HepG2 (cell line): ENCODE measurements around the gene SAPCD1. TPM values are rescaled to one million over a fixed set of nuclear protein-coding genes. Genes with fewer than 3 reads are reported as not detected.
A peak's percentile ranks its signal among the peaks of the same experiment; 100 is the strongest.

Experiments used
- AGO1 ChIP-seq: fragments of 200-400 bp; formaldehyde crosslinking; IDR thresholded peaks from 2 replicates; pipeline ENCODE4 v1.6.1; 2017; ENCODE audit warnings: mild to moderate bottlenecking, low read depth, low read length, moderate library complexity; ENCODE audit not compliant: poor library complexity, severe bottlenecking
- AKAP8 ChIP-seq: sonication (generic); formaldehyde crosslinking; IDR thresholded peaks from 2 replicates; pipeline ENCODE4 v1.5.1; 2020; ENCODE audit warnings: mild to moderate bottlenecking, missing genetic modification reagents
- ATAD3A ChIP-seq: sonication (generic); formaldehyde crosslinking; IDR thresholded peaks from 2 replicates; pipeline ENCODE4 v1.4.0; 2020; ENCODE audit warnings: missing genetic modification reagents
- DPF2 ChIP-seq: sonication (generic); formaldehyde crosslinking; IDR thresholded peaks from 2 replicates; pipeline ENCODE4 v1.4.0; 2020; ENCODE audit warnings: mild to moderate bottlenecking, low read depth, missing genetic modification reagents, borderline replicate concordance
- FOXJ3 ChIP-seq: sonication (generic); formaldehyde crosslinking; IDR thresholded peaks from 2 replicates; pipeline ENCODE4 v1.4.0; 2020; ENCODE audit warnings: missing genetic modification reagents, mild to moderate bottlenecking, borderline replicate concordance
- GLI4 ChIP-seq: sonication (generic); formaldehyde crosslinking; IDR thresholded peaks from 2 replicates; pipeline ENCODE4 v1.5.1; 2020; ENCODE audit warnings: missing genetic modification reagents, mild to moderate bottlenecking, moderate library complexity, borderline replicate concordance
- GLMP ChIP-seq: sonication (generic); formaldehyde crosslinking; IDR thresholded peaks from 2 replicates; pipeline ENCODE4 v1.9.0; 2021; ENCODE audit warnings: missing genetic modification reagents, mild to moderate bottlenecking, borderline replicate concordance
- JUN ChIP-seq: sonication (generic); formaldehyde crosslinking; IDR thresholded peaks from 2 replicates; pipeline ENCODE4 v1.4.0; 2020; ENCODE audit warnings: mild to moderate bottlenecking, missing genetic modification reagents
- NFATC3 ChIP-seq: sonication (generic); formaldehyde crosslinking; IDR thresholded peaks from 2 replicates; pipeline ENCODE4 v1.5.1; 2020; ENCODE audit warnings: mild to moderate bottlenecking, missing genetic modification reagents
- NFYB ChIP-seq: sonication (generic); formaldehyde crosslinking; IDR thresholded peaks from 2 replicates; pipeline ENCODE4 v1.4.0; 2020; ENCODE audit warnings: missing genetic modification reagents
- PITX1 ChIP-seq: sonication (generic); formaldehyde crosslinking; IDR thresholded peaks from 2 replicates; pipeline ENCODE4 v1.5.1; 2020; ENCODE audit warnings: mild to moderate bottlenecking, missing genetic modification reagents
- POLR2G ChIP-seq: fragments of 200-400 bp; formaldehyde crosslinking; IDR thresholded peaks from 2 replicates; pipeline ENCODE4 v1.6.1; 2018; ENCODE audit warnings: mild to moderate bottlenecking, low read depth, low read length, moderate library complexity
- SMAD9 ChIP-seq: sonication (generic); formaldehyde crosslinking; IDR thresholded peaks from 2 replicates; pipeline ENCODE4 v1.5.1; 2020; ENCODE audit warnings: mild to moderate bottlenecking, missing genetic modification reagents
- SRSF1 ChIP-seq: fragments of 200-400 bp; formaldehyde crosslinking; optimal IDR thresholded peaks from 2 replicates; pipeline ENCODE3; 2017; ENCODE audit warnings: mild to moderate bottlenecking, low read depth, low read length, moderate library complexity
- TEAD3 ChIP-seq: optimal IDR thresholded peaks from 2 replicates; pipeline ENCODE3; 2016; ENCODE audit warnings: borderline replicate concordance
- TFDP2 ChIP-seq: sonication (generic); formaldehyde crosslinking; IDR thresholded peaks from 2 replicates; pipeline ENCODE4 v1.4.0; 2020; ENCODE audit warnings: missing genetic modification reagents
- ZBTB25 ChIP-seq: IDR thresholded peaks from 2 replicates; pipeline ENCODE4 v1.6.1; 2018; ENCODE audit warnings: missing genetic modification reagents
- ZKSCAN5 ChIP-seq: sonication (generic); formaldehyde crosslinking; IDR thresholded peaks from 2 replicates; pipeline ENCODE4 v1.5.1; 2020; ENCODE audit warnings: mild to moderate bottlenecking, missing genetic modification reagents
- ZMYM3 ChIP-seq: sonication (generic); formaldehyde crosslinking; IDR thresholded peaks from 2 replicates; pipeline ENCODE4 v1.5.1; 2020; ENCODE audit warnings: mild to moderate bottlenecking, missing genetic modification reagents
- ZNF275 ChIP-seq: sonication (generic); formaldehyde crosslinking; IDR thresholded peaks from 2 replicates; pipeline ENCODE4 v1.8.0; 2022; ENCODE audit warnings: missing genetic modification reagents, mild to moderate bottlenecking, inconsistent platforms, borderline replicate concordance
- ZNF570 ChIP-seq: sonication (generic); formaldehyde crosslinking; IDR thresholded peaks from 2 replicates; pipeline ENCODE4 v1.4.0; 2020; ENCODE audit warnings: mild to moderate bottlenecking, missing genetic modification reagents, borderline replicate concordance
- ZNF577 ChIP-seq: sonication (generic); formaldehyde crosslinking; IDR thresholded peaks from 2 replicates; pipeline ENCODE4 v1.4.0; 2020; ENCODE audit warnings: mild to moderate bottlenecking, low read depth, missing genetic modification reagents, borderline replicate concordance
- ZNF781 ChIP-seq: sonication (generic); formaldehyde crosslinking; IDR thresholded peaks from 2 replicates; pipeline ENCODE4 v1.5.1; 2020; ENCODE audit warnings: borderline replicate concordance, mild to moderate bottlenecking, missing genetic modification reagents; ENCODE audit errors: not compliant biosample characterization
- ZNF879 ChIP-seq: sonication (generic); formaldehyde crosslinking; IDR thresholded peaks from 2 replicates; pipeline ENCODE4 v1.8.1; 2023; ENCODE audit warnings: missing genetic modification reagents
- ZSCAN29 ChIP-seq: sonication (generic); formaldehyde crosslinking; conservative IDR thresholded peaks from 2 replicates; pipeline ENCODE4 v1.4.0; 2020; ENCODE audit warnings: mild to moderate bottlenecking, missing genetic modification reagents
- ZSCAN9 ChIP-seq: IDR thresholded peaks from 2 replicates; pipeline ENCODE4 v1.6.1; 2016; ENCODE audit warnings: borderline replicate concordance
- polyA plus RNA-seq, 8 experiments: library from polyadenylated mRNA; depleted of rRNA in 3 of 8; stranded (reverse) in 7 of 8; unstranded in 1 of 8; fragments of >200 nt; fragmentation: Illumina TruSeq in 4 of 8; extraction: Trizol in 4 of 8; gene quantifications; 2 replicates each; pipeline versions ENCODE4 v1.2.1 to v1.2.3, GENCODE V29; 2011 to 2016; ENCODE audit warnings: low read depth in 4 of 8, missing spikeins in 1 of 8, mixed read lengths in 1 of 8; ENCODE audit not compliant: insufficient read depth in 1 of 8
- total RNA-seq, 5 experiments: library from RNA; depleted of rRNA; stranded (reverse); fragments of >200 nt; fragmentation: Illumina TruSeq; extraction: Trizol; gene quantifications; 2 replicates each; pipeline ENCODE4 v1.2.3, GENCODE V29; 2016; ENCODE audit warnings: low read depth in 1 of 5

Gene SAPCD1
- total and polyA plus RNA-seq, 2 of the 13 experiments (the other 11 are each of a cell fraction or from before 2014, with no cell fraction given), result 2.5 to 3.9 TPM

GRCh38 chr6:31794866-31795615 is 32.6 kb downstream of the SAPCD1 start (continued):
- TF ChIP-seq AGO1, result no peak
- TF ChIP-seq TEAD3 (CRISPR knock-in tag), result peak; percentile 40
- TF ChIP-seq NFYB (CRISPR knock-in tag), result no peak
- peak; percentile 13; the same call in 1 of the 2 replicates for TF ChIP-seq POLR2G
- peak; percentile 34 for TF ChIP-seq ZNF781
- TF ChIP-seq SMAD9 (CRISPR knock-in tag), result peak; percentile 89; the same call in 1 of the 2 replicates
- TF ChIP-seq PITX1 (CRISPR knock-in tag), result peak; percentile 52; the same call in 1 of the 2 replicates
- TF ChIP-seq SRSF1, result peak; percentile 73
- TF ChIP-seq ZMYM3 (CRISPR knock-in tag), result no peak
- no peak for TF ChIP-seq ATAD3A (CRISPR knock-in tag)
- TF ChIP-seq AKAP8 (CRISPR knock-in tag), result no peak
- 0 out of 2 replicates have a peak, but pooled peaks have one; percentile 16 for TF ChIP-seq ZKSCAN5
- no peak for TF ChIP-seq ZNF570 (CRISPR knock-in tag)
- TF ChIP-seq ZSCAN29 (CRISPR knock-in tag), result no peak
- TF ChIP-seq JUN (CRISPR knock-in tag), result peak; percentile 33; the same call in 1 of the 2 replicates
- no peak for TF ChIP-seq DPF2 (CRISPR knock-in tag)
- TF ChIP-seq ZBTB25, result 0 out of 2 replicates have a peak, but pooled peaks have one; percentile 16
- TF ChIP-seq NFATC3 (CRISPR knock-in tag), result 0 out of 2 replicates have a peak, but pooled peaks have one; percentile 15
- peak; percentile 50 for TF ChIP-seq GLI4 (CRISPR knock-in tag)
- TF ChIP-seq ZNF879 (CRISPR knock-in tag), result no peak
- peak; percentile 83; the same call in 1 of the 2 replicates for TF ChIP-seq ZNF577 (CRISPR knock-in tag)
- no peak for TF ChIP-seq GLMP
- peak; percentile 50; the same call in 1 of the 2 replicates for TF ChIP-seq ZSCAN9
- TF ChIP-seq FOXJ3 (CRISPR knock-in tag), result no peak
- TF ChIP-seq ZNF275 (CRISPR knock-in tag), result 0 out of 2 replicates have a peak, but pooled peaks have one; percentile 10
- TF ChIP-seq TFDP2 (CRISPR knock-in tag), result no peak
